H1 (cell line): ENCODE data around the gene EEF1A2. TPM values are rescaled to one million over a fixed set of nuclear protein-coding genes. Genes with fewer than 3 reads are reported as not detected.

Source experiments
- CTCF ChIA-PET: fragments of 300-600 bp; sonication (Branson Sonifier 250); formaldehyde crosslinking; loops from one replicate; lab custom pipeline; 2021; ENCODE audit not compliant: partially characterized antibody; lab: Charles Lee
- POLR2A ChIA-PET: fragments of 300-600 bp; sonication (Branson Sonifier 250); formaldehyde crosslinking; loops from one replicate; lab custom pipeline; 2021; ENCODE audit warnings: inconsistent platforms; ENCODE audit not compliant: partially characterized antibody; lab: Charles Lee
- DNase-seq, 2 experiments: peaks; one replicate each; pipeline versions ENCODE4 v3.0.0 to v3.0.0-alpha.2; 2010 to 2022; ENCODE audit warnings: low spot score in 2 of 2, low read depth in 1 of 2, mixed read lengths in 1 of 2
- FAIRE-seq: peaks from 2 replicates; lab custom pipeline; 2011; peaks lifted over from hg19 to GRCh38; lab: Jason Lieb, UNC
- H2AFZ ChIP-seq: 2 replicates; pipeline ENCODE4 v1.8.1; 2012; ENCODE audit warnings: low read length, inconsistent platforms
- H2AK5ac ChIP-seq: 2 replicates; pipeline ENCODE4 v1.6.1; 2013; ENCODE audit warnings: low read depth, low read length
- H2BK120ac ChIP-seq: replicated peaks from 2 replicates; pipeline ENCODE3; 2013; ENCODE audit warnings: low read depth, low read length, inconsistent platforms
- H2BK12ac ChIP-seq: 2 replicates; pipeline ENCODE4 v1.6.1; 2013; ENCODE audit warnings: low read depth, low read length
- H2BK15ac ChIP-seq: 2 replicates; pipeline ENCODE4 v1.6.1; 2013; ENCODE audit warnings: low read length
- H2BK20ac ChIP-seq: 2 replicates; pipeline ENCODE4 v1.6.1; 2013; ENCODE audit warnings: low read length
- H2BK5ac ChIP-seq: 2 replicates; pipeline ENCODE4 v1.6.1; 2013; ENCODE audit warnings: low read depth, low read length
- H3K14ac ChIP-seq: 2 replicates; pipeline ENCODE4 v1.6.1; 2013; ENCODE audit warnings: inconsistent platforms; ENCODE audit not compliant: insufficient read length
- H3K18ac ChIP-seq: 2 replicates; pipeline ENCODE4 v1.6.1; 2013; ENCODE audit warnings: low read length; ENCODE audit errors: extremely low read depth
- H3K23ac ChIP-seq: 2 replicates; pipeline ENCODE4 v1.6.1; 2013; ENCODE audit warnings: inconsistent platforms; ENCODE audit not compliant: insufficient read length
- H3K23me2 ChIP-seq: 2 replicates; pipeline ENCODE4 v1.6.1; 2013; ENCODE audit warnings: low read depth, low read length
- H3K27ac ChIP-seq: 2 replicates; pipeline ENCODE4 v1.6.1; 2011; ENCODE audit warnings: low read depth, low read length, inconsistent platforms
- H3K27me3 ChIP-seq, 4 experiments: replicated peaks in 1 of 4; 1 replicate in 1 of 4; 2 replicates in 3 of 4; pipeline versions ENCODE4 v1.6.1 to v1.8.1; 2011 to 2013; ENCODE audit warnings: low read length in 3 of 4, mild to moderate bottlenecking in 3 of 4, inconsistent platforms in 2 of 4, mixed read lengths in 2 of 4, moderate library complexity in 1 of 4; ENCODE audit not compliant: control insufficient read depth in 3 of 4, insufficient read depth in 3 of 4; ENCODE audit errors: extremely low read depth in 1 of 4
- H3K36me3 ChIP-seq, 4 experiments: 2 replicates each; pipeline versions ENCODE4 v1.6.1 to v1.8.1; 2011 to 2013; ENCODE audit warnings: mild to moderate bottlenecking in 4 of 4, low read length in 3 of 4, moderate library complexity in 2 of 4, control low read depth in 1 of 4, inconsistent platforms in 1 of 4; ENCODE audit not compliant: insufficient read depth in 4 of 4, control insufficient read depth in 2 of 4
- H3K4ac ChIP-seq: replicated peaks from 2 replicates; pipeline ENCODE3; 2013; ENCODE audit warnings: low read length, low read depth, mixed read lengths, inconsistent platforms; ENCODE audit not compliant: insufficient read length
- H3K4me1 ChIP-seq, 4 experiments: replicated peaks in 1 of 4; 1 replicate in 1 of 4; 2 replicates in 3 of 4; pipeline versions ENCODE4 v1.6.1 to v1.8.1; 2011 to 2013; ENCODE audit warnings: low read length in 3 of 4, inconsistent platforms in 2 of 4, mixed read lengths in 1 of 4; ENCODE audit not compliant: insufficient read depth in 4 of 4, control insufficient read depth in 3 of 4
- H3K4me2 ChIP-seq, 2 experiments: 2 replicates each; pipeline versions ENCODE4 v1.6.1 to v1.8.1; 2011 to 2013; ENCODE audit warnings: low read depth in 2 of 2, low read length in 2 of 2, control low read depth in 1 of 2, inconsistent platforms in 1 of 2, mild to moderate bottlenecking in 1 of 2; ENCODE audit not compliant: insufficient read depth in 1 of 2
- H3K4me3 ChIP-seq, 4 experiments: fragments of 200-600, 300-600 bp in 1 of 4; sonication (generic), shearing (Covaris generic), sonication (Bioruptor Twin) in 1 of 4; 2 replicates each; pipeline versions ENCODE4 v1.5.1 to v1.8.1; 2011 to 2016; ENCODE audit warnings: low read length in 4 of 4, low read depth in 3 of 4, control low read depth in 2 of 4, inconsistent platforms in 2 of 4, mild to moderate bottlenecking in 2 of 4, mixed read lengths in 1 of 4, moderate library complexity in 1 of 4; ENCODE audit not compliant: insufficient read depth in 2 of 4; ENCODE audit errors: extremely low read depth in 1 of 4
- H3K56ac ChIP-seq: replicated peaks from 2 replicates; pipeline ENCODE3; 2013; ENCODE audit warnings: low read depth, mild to moderate bottlenecking, mixed read lengths, low read length, inconsistent platforms; ENCODE audit not compliant: insufficient read length
- H3K79me1 ChIP-seq: 2 replicates; pipeline ENCODE4 v1.6.1; 2013; ENCODE audit warnings: low read depth, low read length, control low read depth
- H3K79me2 ChIP-seq, 2 experiments: 2 replicates each; pipeline versions ENCODE4 v1.6.1 to v1.8.1; 2012 to 2013; ENCODE audit warnings: low read length in 2 of 2, mild to moderate bottlenecking in 2 of 2, inconsistent platforms in 1 of 2; ENCODE audit not compliant: insufficient read depth in 2 of 2, control insufficient read depth in 1 of 2
- H3K9ac ChIP-seq, 4 experiments: replicated peaks in 1 of 4; 1 replicate in 1 of 4; 2 replicates in 3 of 4; pipeline versions ENCODE4 v1.6.1 to v1.8.1; 2011 to 2013; ENCODE audit warnings: low read depth in 3 of 4, low read length in 3 of 4, control low read depth in 2 of 4, mild to moderate bottlenecking in 2 of 4, moderate library complexity in 2 of 4, inconsistent platforms in 1 of 4; ENCODE audit errors: extremely low read depth in 1 of 4
- H3K9me3 ChIP-seq, 2 experiments: 2 replicates each; pipeline versions ENCODE4 v1.6.1 to v1.8.1; 2012 to 2013; ENCODE audit warnings: mild to moderate bottlenecking in 2 of 2, moderate library complexity in 2 of 2, control low read depth in 1 of 2, inconsistent platforms in 1 of 2, low read depth in 1 of 2, low read length in 1 of 2, mixed read lengths in 1 of 2; ENCODE audit not compliant: insufficient read depth in 2 of 2
- H4K20me1 ChIP-seq, 2 experiments: replicated peaks in 1 of 2; 2 replicates each; pipeline versions ENCODE3 to v1.8.1; 2011 to 2013; ENCODE audit warnings: inconsistent platforms in 2 of 2, low read length in 2 of 2, mild to moderate bottlenecking in 1 of 2; ENCODE audit not compliant: insufficient read depth in 2 of 2, control insufficient read depth in 1 of 2
- H4K5ac ChIP-seq: 2 replicates; pipeline ENCODE4 v1.6.1; 2013; ENCODE audit warnings: low read length, low read depth, mixed read lengths, inconsistent platforms; ENCODE audit not compliant: insufficient read length
- H4K8ac ChIP-seq: 2 replicates; pipeline ENCODE4 v1.8.0; 2013; ENCODE audit warnings: mild to moderate bottlenecking, moderate library complexity, low read length, inconsistent platforms; ENCODE audit not compliant: insufficient read depth; ENCODE audit errors: extremely low read depth
- H4K91ac ChIP-seq: replicated peaks from 2 replicates; pipeline ENCODE3; 2013; ENCODE audit warnings: low read length, mixed read lengths, inconsistent platforms; ENCODE audit not compliant: insufficient read length
- ASH2L ChIP-seq: fragments of 200-600, 300-600 bp; sonication (generic); IDR thresholded peaks from one replicate; pipeline ENCODE4 v1.7.1; 2017; ENCODE audit warnings: low read length
- BCL11A ChIP-seq, 2 experiments: IDR thresholded peaks; one replicate each; pipeline ENCODE4 v1.6.1; 2011; ENCODE audit warnings: low read depth in 2 of 2, low read length in 2 of 2, mild to moderate bottlenecking in 2 of 2
- BRCA1 ChIP-seq: IDR thresholded peaks from 2 replicates; pipeline ENCODE4 v1.6.1; 2012; ENCODE audit warnings: low read depth, low read length, improper control_type of control experiment
- GABPA ChIP-seq: IDR thresholded peaks from 2 replicates; pipeline ENCODE4 v1.6.1; 2011; ENCODE audit warnings: mild to moderate bottlenecking, low read length, moderate library complexity, borderline replicate concordance; ENCODE audit not compliant: insufficient read depth
- JUND ChIP-seq: IDR thresholded peaks from 2 replicates; pipeline ENCODE4 v1.6.1; 2011; ENCODE audit warnings: mild to moderate bottlenecking, improper control_type of control experiment, low read length
- SIX5 ChIP-seq: IDR thresholded peaks from 2 replicates; pipeline ENCODE4 v1.6.1; 2011; ENCODE audit warnings: mild to moderate bottlenecking, low read depth, low read length
- SP1 ChIP-seq: IDR thresholded peaks from 2 replicates; pipeline ENCODE4 v1.6.1; 2011; ENCODE audit warnings: low read depth, low read length
- SP2 ChIP-seq: IDR thresholded peaks from 2 replicates; pipeline ENCODE4 v1.6.1; 2012; ENCODE audit warnings: mild to moderate bottlenecking, low read length, inconsistent platforms
- TCF12 ChIP-seq: IDR thresholded peaks from 2 replicates; pipeline ENCODE4 v1.6.1; 2011; ENCODE audit warnings: low read depth, mild to moderate bottlenecking, low read length
- TEAD4 ChIP-seq: IDR thresholded peaks from 2 replicates; pipeline ENCODE4 v1.6.1; 2012; ENCODE audit warnings: low read depth, low read length, inconsistent platforms, mixed read lengths
- USF2 ChIP-seq: IDR thresholded peaks from 2 replicates; pipeline ENCODE4 v1.6.1; 2011; ENCODE audit warnings: low read length, improper control_type of control experiment
- WGBS, 2 experiments: shearing (Covaris generic) in 1 of 2; methylation state at CpG; one replicate each; pipeline versions ENCODE4 v1.1.6 to v1.1.7; 2013 to 2015; ENCODE audit warnings: low lambda C conversion rate in 2 of 2, mixed read lengths in 2 of 2, inconsistent platforms in 1 of 2, low coverage in 1 of 2, missing lambda C conversion rate in 1 of 2; ENCODE audit not compliant: insufficient replicate concordance in 2 of 2, insufficient coverage in 1 of 2, insufficient read length in 1 of 2; ENCODE audit errors: extremely low coverage in 1 of 2, missing lambda C conversion rate in 1 of 2; 5-methylcytosine and 5-hydroxymethylcytosine counted together
- polyA plus RNA-seq, 7 experiments: library from polyadenylated mRNA; depleted of rRNA in 3 of 7; stranded (reverse) in 5 of 7; unstranded in 2 of 7; fragments of >200 nt in 5 of 7; fragments of 200-250 nt in 2 of 7; gene quantifications; 1 replicate in 5 of 7; 2 replicates in 1 of 7; 4 replicates in 1 of 7; pipeline versions ENCODE4 v1.2.1 to v1.2.3, GENCODE V29; 2011 to 2013; ENCODE audit warnings: missing spikeins in 2 of 7, mixed read lengths in 2 of 7
- total RNA-seq: library from RNA; stranded (reverse); fragmentation: NEBNext Ultra II Directional; extraction: Animal tissue kit (Norgen Biotek cat#: 25700); gene quantifications from 2 replicates; pipeline ENCODE4 v1.2.1, GENCODE V29; 2021
- TF ChIP-seq, protein P1 (sequence below): IDR thresholded peaks from 2 replicates; pipeline ENCODE4 v1.6.1; 2012; ENCODE audit warnings: inconsistent platforms

The EEF1A2 gene
- total and polyA plus RNA-seq, 2 of the 8 experiments (the other 6 are each of a cell fraction or from before 2014, with no cell fraction given) = 7.4 to 25.8 TPM

DNA sequence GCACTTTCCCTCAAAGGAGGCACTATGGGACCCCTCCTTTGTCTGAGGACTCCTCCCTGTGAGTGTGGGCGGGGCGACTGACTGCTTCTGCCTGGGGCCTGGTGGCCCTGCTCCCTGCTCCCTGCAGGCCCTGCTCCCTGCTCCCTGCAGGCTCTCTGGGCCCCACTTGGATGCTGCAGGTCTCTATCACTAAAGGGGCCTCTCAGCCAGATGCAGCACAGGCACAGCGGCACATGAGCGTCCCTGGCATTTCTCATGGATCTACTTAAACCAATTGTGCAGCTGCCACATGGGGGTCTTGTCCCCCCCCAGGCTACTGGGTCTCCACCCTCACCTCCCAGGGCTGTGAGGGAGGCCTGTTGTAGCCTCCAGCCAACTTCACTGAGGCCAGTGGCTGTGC lies 7.8 kb downstream of the EEF1A2 start:
- H3K4me1 ChIP-seq = peaks cover 0 to 14% (median 8%) of the 10 kb centered on the region in 4 experiments; a peak in 5 of 7 replicates
- no peak for FAIRE-seq

More for the DNA sequence above, 7.8 kb downstream of the EEF1A2 start:
- Histone ChIP-seq H3K27me3 (peaks cover 0 to 22% (median 15%) of the 10 kb centered on the region in 4 experiments; a peak in 6 of 7 replicates), H3K79me2 (no peaks in the 10 kb centered on the region), H2AK5ac (no peak overlapping the region), H3K9ac (no peak overlapping the region), H4K91ac (no peak overlapping the region), H3K23me2 (peaks cover 16% of the 10 kb centered on the region; the same call in 1 of the 2 replicates), H4K20me1 (peaks cover 0 to 10% of the 10 kb centered on the region in 2 experiments), H3K9me3 (peaks cover 4% of the 10 kb centered on the region in 2 experiments; a peak in 1 of 4 replicates), H3K4me3 (no peak overlapping the region), H3K23ac (no peak overlapping the region), H4K5ac (no peak overlapping the region), H3K79me1 (no peaks in the 10 kb centered on the region), H3K4me2 (no peak overlapping the region), H3K4ac (no peak overlapping the region), H2BK120ac (no peak overlapping the region), H2AFZ (no peak overlapping the region), H2BK5ac (no peak overlapping the region), H2BK12ac (no peak overlapping the region), H3K18ac (no peak overlapping the region), H3K27ac (no peak overlapping the region), H2BK15ac (no peak overlapping the region), H3K14ac (no peak overlapping the region), H3K56ac (no peak overlapping the region), H3K36me3 (peaks cover 0 to 8% (median 1%) of the 10 kb centered on the region in 4 experiments; a peak in 5 of 8 replicates)
- POLR2A ChIA-PET = interaction anchor here (1.0 kb wide), 1 partner anchor 19 kb away, joined by 3 read pairs; no protein-coding TSS in a partner anchor
- WGBS, 2 experiments = 85% methylated on average over 4 of the region's 4 CpGs; no CpG with 5 or more reads in 1 of the 2 experiments
- CTCF ChIA-PET = no interaction called here
- TF ChIP-seq SIX5 (no peak), ASH2L (no peak), BCL11A (IDR thresholded peaks at IDR 0.05; ENCODE audit: low read depth in 2 of 2, low read length in 2 of 2) (no peak), BRCA1 (no peak), SP1 (no peak), GABPA (no peak), SP2 (no peak), JUND (no peak), TEAD4 (no peak), TCF12 (no peak), USF2 (no peak)
- TF ChIP-seq, protein P1, sequence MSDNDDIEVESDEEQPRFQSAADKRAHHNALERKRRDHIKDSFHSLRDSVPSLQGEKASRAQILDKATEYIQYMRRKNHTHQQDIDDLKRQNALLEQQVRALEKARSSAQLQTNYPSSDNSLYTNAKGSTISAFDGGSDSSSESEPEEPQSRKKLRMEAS = no peak
- TF ChIP-seq, all 59 proteins: peak for 0
- Histone ChIP-seq H2BK20ac (no peak overlapping the region), H4K8ac (no peak overlapping the region)
- no peak for DNase-seq
